H9 (cell line): ENCODE measurements around the gene NBEA. TPM values are rescaled to one million over a fixed set of nuclear protein-coding genes. Genes with fewer than 3 reads are reported as not detected.

Source experiments
- DNase-seq: peaks from one replicate; pipeline ENCODE4 v3.0.0-alpha.2; 2017
- H2AFZ ChIP-seq: one replicate; pipeline ENCODE4 v1.6.1; 2013; ENCODE audit warnings: mild to moderate bottlenecking, low read length, control low read depth, moderate library complexity
- H2AK5ac ChIP-seq: 2 replicates; pipeline ENCODE4 v1.6.1; 2013; ENCODE audit warnings: low read length, control low read depth, mixed read lengths; ENCODE audit not compliant: insufficient read length
- H2BK120ac ChIP-seq: one replicate; pipeline ENCODE4 v1.6.1; 2013; ENCODE audit warnings: low read depth, mild to moderate bottlenecking, low read length, control low read depth, inconsistent platforms; ENCODE audit not compliant: poor library complexity, severe bottlenecking
- H2BK12ac ChIP-seq: 2 replicates; pipeline ENCODE4 v1.6.1; 2013; ENCODE audit warnings: low read length, control low read depth, mixed read lengths, low read depth; ENCODE audit not compliant: insufficient read length
- H2BK15ac ChIP-seq: 2 replicates; pipeline ENCODE4 v1.6.1; 2013; ENCODE audit warnings: low read depth, low read length, control low read depth
- H2BK20ac ChIP-seq: one replicate; pipeline ENCODE4 v1.6.1; 2013; ENCODE audit warnings: low read depth, mild to moderate bottlenecking, low read length, control low read depth, inconsistent platforms; ENCODE audit not compliant: poor library complexity, severe bottlenecking
- H2BK5ac ChIP-seq: 2 replicates; pipeline ENCODE4 v1.6.1; 2013; ENCODE audit warnings: low read length, control low read depth, mixed read lengths; ENCODE audit not compliant: insufficient read length
- H3K14ac ChIP-seq: 2 replicates; pipeline ENCODE4 v1.6.1; 2013; ENCODE audit warnings: low read length, control low read depth; ENCODE audit not compliant: insufficient read depth
- H3K18ac ChIP-seq: 2 replicates; pipeline ENCODE4 v1.6.1; 2013; ENCODE audit warnings: low read depth, mild to moderate bottlenecking, mixed read lengths, low read length, control low read depth; ENCODE audit not compliant: insufficient read length
- H3K23ac ChIP-seq: 2 replicates; pipeline ENCODE4 v1.6.1; 2013; ENCODE audit warnings: low read length, control low read depth, mixed read lengths, low read depth; ENCODE audit not compliant: insufficient read length
- H3K23me2 ChIP-seq: 2 replicates; pipeline ENCODE4 v1.6.1; 2013; ENCODE audit warnings: low read depth, mild to moderate bottlenecking, mixed read lengths, low read length, control low read depth; ENCODE audit not compliant: insufficient read length, poor library complexity, severe bottlenecking
- H3K27ac ChIP-seq: 2 replicates; pipeline ENCODE4 v1.5.1; 2013; ENCODE audit warnings: low read length, control low read depth, mixed read lengths, low read depth; ENCODE audit not compliant: insufficient read length
- H3K27me3 ChIP-seq: 2 replicates; pipeline ENCODE4 v1.6.1; 2013; ENCODE audit warnings: low read length, control low read depth, inconsistent platforms; ENCODE audit not compliant: insufficient read depth
- H3K4ac ChIP-seq: 2 replicates; pipeline ENCODE4 v1.6.1; 2013; ENCODE audit warnings: low read depth, mild to moderate bottlenecking, control low read depth, inconsistent platforms, low read length, moderate library complexity
- H3K4me1 ChIP-seq: 2 replicates; pipeline ENCODE4 v1.6.1; 2013; ENCODE audit warnings: low read length, control low read depth, inconsistent platforms; ENCODE audit not compliant: insufficient read depth
- H3K4me2 ChIP-seq: 2 replicates; pipeline ENCODE4 v1.6.1; 2013; ENCODE audit warnings: low read length, control low read depth, mixed read lengths; ENCODE audit not compliant: insufficient read length, insufficient read depth
- H3K56ac ChIP-seq: 2 replicates; pipeline ENCODE4 v1.6.1; 2013; ENCODE audit warnings: low read depth, mild to moderate bottlenecking, mixed read lengths, low read length, control low read depth; ENCODE audit not compliant: insufficient read length
- H3K79me1 ChIP-seq: 2 replicates; pipeline ENCODE4 v1.6.1; 2013; ENCODE audit warnings: low read depth, mild to moderate bottlenecking, moderate library complexity, low read length, control low read depth, inconsistent platforms; ENCODE audit not compliant: insufficient read depth, poor library complexity, severe bottlenecking
- H3K79me2 ChIP-seq: 2 replicates; pipeline ENCODE4 v1.6.1; 2013; ENCODE audit warnings: low read length, control low read depth, inconsistent platforms; ENCODE audit not compliant: insufficient read depth
- H3K9ac ChIP-seq: 2 replicates; pipeline ENCODE4 v1.6.1; 2013; ENCODE audit warnings: low read length, control low read depth, mixed read lengths; ENCODE audit not compliant: insufficient read length; ENCODE audit errors: extremely low read depth
- H3K9me3 ChIP-seq: one replicate; pipeline ENCODE4 v1.6.1; 2013; ENCODE audit warnings: low read depth, low read length, inconsistent platforms; ENCODE audit not compliant: control insufficient read depth
- H3T11ph ChIP-seq: one replicate; pipeline ENCODE4 v1.6.1; 2013; ENCODE audit warnings: mild to moderate bottlenecking, low read length, control low read depth, inconsistent platforms
- H4K20me1 ChIP-seq: one replicate; pipeline ENCODE4 v1.6.1; 2013; ENCODE audit not compliant: control insufficient read depth, insufficient read length, insufficient read depth
- H4K5ac ChIP-seq: 2 replicates; pipeline ENCODE4 v1.6.1; 2013; ENCODE audit warnings: low read depth, mild to moderate bottlenecking, mixed read lengths, low read length, control low read depth; ENCODE audit not compliant: insufficient read length
- H4K8ac ChIP-seq: replicated peaks from 2 replicates; pipeline ENCODE4 v1.6.1; 2013; ENCODE audit warnings: low read length, control low read depth, mixed read lengths, low read depth; ENCODE audit not compliant: insufficient read length
- H4K91ac ChIP-seq: 2 replicates; pipeline ENCODE4 v1.6.1; 2013; ENCODE audit warnings: low read depth, mild to moderate bottlenecking, moderate library complexity, mixed read lengths, low read length, control low read depth; ENCODE audit not compliant: insufficient read length
- H3K27ac Mint-ChIP-seq, 3 experiments: 2 replicates in 2 of 3; 3 replicates in 1 of 3; pipeline ENCODE4 v1.8.0; 2020 to 2021; ENCODE audit warnings: mixed read lengths in 3 of 3, mild to moderate bottlenecking in 1 of 3, moderate library complexity in 1 of 3
- H3K27me3 Mint-ChIP-seq: 2 replicates; pipeline ENCODE4 v1.8.0; 2021; ENCODE audit warnings: low read depth, mild to moderate bottlenecking, moderate library complexity, mixed read lengths
- H3K36me3 Mint-ChIP-seq, 3 experiments: 2 replicates in 2 of 3; 3 replicates in 1 of 3; pipeline ENCODE4 v1.8.0; 2020 to 2021; ENCODE audit warnings: low read depth in 3 of 3, mixed read lengths in 3 of 3; ENCODE audit not compliant: insufficient read depth in 1 of 3
- H3K4me1 Mint-ChIP-seq, 2 experiments: 2 replicates each; pipeline ENCODE4 v1.8.0; 2020; ENCODE audit warnings: mixed read lengths in 2 of 2
- H3K4me3 Mint-ChIP-seq, 2 experiments: 2 replicates in 1 of 2; 3 replicates in 1 of 2; pipeline ENCODE4 v1.8.0; 2020 to 2021; ENCODE audit warnings: mild to moderate bottlenecking in 2 of 2, mixed read lengths in 2 of 2, moderate library complexity in 1 of 2
- H3K9me3 Mint-ChIP-seq, 2 experiments: 2 replicates in 1 of 2; 3 replicates in 1 of 2; pipeline ENCODE4 v1.8.0; 2020; ENCODE audit warnings: mild to moderate bottlenecking in 2 of 2, mixed read lengths in 2 of 2, moderate library complexity in 1 of 2
- WGBS: extraction: QIAGEN DNeasy Blood & Tissue Kit; methylation state at CpG from one replicate; pipeline ENCODE4 v1.1.7; 2013; ENCODE audit warnings: missing lambda C conversion rate, low lambda C conversion rate, mixed read lengths; ENCODE audit not compliant: insufficient read length; ENCODE audit errors: extremely low coverage; 5-methylcytosine and 5-hydroxymethylcytosine counted together
- total RNA-seq: library from RNA; stranded (reverse); gene quantifications from 2 replicates; pipeline ENCODE4 v1.2.1, GENCODE V29; 2021
- TF ChIP-seq, protein P1 (sequence below): fragments of 200-600 bp; sonication (generic); conservative IDR thresholded peaks from 3 replicates; pipeline ENCODE4 v1.8.0; 2021; ENCODE audit warnings: antibody characterized with exemption, mild to moderate bottlenecking

The NBEA gene
- total RNA-seq, 1 experiment from 2014 or later: 17.3 TPM

DNA sequence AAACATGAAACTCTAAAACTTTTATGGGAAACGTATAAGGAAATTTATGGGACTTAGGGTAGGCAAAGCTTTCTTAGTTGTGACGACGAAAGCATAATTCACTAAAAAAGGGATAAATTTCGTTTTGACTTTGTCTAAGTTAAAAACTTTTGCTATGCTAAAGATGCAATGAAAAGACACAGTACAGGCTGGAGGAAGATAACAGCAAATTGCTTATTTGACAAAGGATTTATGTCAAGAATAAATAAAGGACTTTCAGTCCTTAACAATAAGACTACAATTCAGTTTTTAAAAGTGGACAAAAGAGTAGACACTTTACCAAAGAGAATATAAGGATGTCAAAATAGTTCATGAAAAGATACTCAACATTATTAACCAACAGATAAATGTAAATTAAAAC lies 150.2 kb downstream of the NBEA start:
- Histone ChIP-seq H2BK5ac (no peak overlapping the region), H4K20me1 (no peaks in the 10 kb centered on the region), H2BK20ac (no peak overlapping the region), H3K9ac (no peak overlapping the region), H3K14ac (no peak overlapping the region), H2AK5ac (no peak overlapping the region), H2AFZ (no peak overlapping the region), H3K18ac (no peak overlapping the region), H4K91ac (no peak overlapping the region), H3K4me1 (no peaks in the 10 kb centered on the region), H3K79me2 (no peaks in the 10 kb centered on the region), H3K27ac (no peak overlapping the region), H3K56ac (no peak overlapping the region), H3K4me2 (no peak overlapping the region), H3K79me1 (no peaks in the 10 kb centered on the region), H3T11ph (no peak overlapping the region), H3K27me3 (no peaks in the 10 kb centered on the region), H2BK120ac (no peak overlapping the region), H3K9me3 (no peaks in the 10 kb centered on the region), H4K5ac (no peak overlapping the region), H4K8ac (no peak overlapping the region), H3K23ac (no peak overlapping the region), H2BK12ac (no peak overlapping the region), H2BK15ac (no peak overlapping the region), H3K23me2 (no peaks in the 10 kb centered on the region), H3K4ac (no peak overlapping the region)
- H3K27ac Mint-ChIP-seq: no peak overlapping the region
- no peak overlapping the region for H3K4me3 Mint-ChIP-seq
- no peaks in the 10 kb centered on the region for H3K27me3 Mint-ChIP-seq
- peaks cover 5 to 7% (median 6%) of the 10 kb centered on the region in 3 experiments; a peak in 6 of 7 replicates for H3K36me3 Mint-ChIP-seq
- TF ChIP-seq, protein P1, sequence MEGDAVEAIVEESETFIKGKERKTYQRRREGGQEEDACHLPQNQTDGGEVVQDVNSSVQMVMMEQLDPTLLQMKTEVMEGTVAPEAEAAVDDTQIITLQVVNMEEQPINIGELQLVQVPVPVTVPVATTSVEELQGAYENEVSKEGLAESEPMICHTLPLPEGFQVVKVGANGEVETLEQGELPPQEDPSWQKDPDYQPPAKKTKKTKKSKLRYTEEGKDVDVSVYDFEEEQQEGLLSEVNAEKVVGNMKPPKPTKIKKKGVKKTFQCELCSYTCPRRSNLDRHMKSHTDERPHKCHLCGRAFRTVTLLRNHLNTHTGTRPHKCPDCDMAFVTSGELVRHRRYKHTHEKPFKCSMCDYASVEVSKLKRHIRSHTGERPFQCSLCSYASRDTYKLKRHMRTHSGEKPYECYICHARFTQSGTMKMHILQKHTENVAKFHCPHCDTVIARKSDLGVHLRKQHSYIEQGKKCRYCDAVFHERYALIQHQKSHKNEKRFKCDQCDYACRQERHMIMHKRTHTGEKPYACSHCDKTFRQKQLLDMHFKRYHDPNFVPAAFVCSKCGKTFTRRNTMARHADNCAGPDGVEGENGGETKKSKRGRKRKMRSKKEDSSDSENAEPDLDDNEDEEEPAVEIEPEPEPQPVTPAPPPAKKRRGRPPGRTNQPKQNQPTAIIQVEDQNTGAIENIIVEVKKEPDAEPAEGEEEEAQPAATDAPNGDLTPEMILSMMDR: no peak
- WGBS: no CpG with 5 or more reads among the region's 4 CpGs
- H3K4me1 Mint-ChIP-seq: peaks cover 3% of the 10 kb centered on the region in 2 experiments; a peak in 3 of 4 replicates
- peaks cover 0 to 3% of the 10 kb centered on the region in 2 experiments; a peak in 1 of 5 replicates for H3K9me3 Mint-ChIP-seq
- DNase-seq: no peak
